Fibroblast of lung (primary cell): ENCODE results near the gene MSMB.
"Not testable (repeated sequence)": the region's sequence is repeated elsewhere in the genome, so short reads cannot be mapped to it uniquely, and the experiment has no call there.

ENCODE experiments used
- CTCF ChIP-seq, 2 donors: IDR thresholded peaks in 1 of 2; conservative IDR thresholded peaks in 1 of 2; 1 replicate in 1 of 2; 2 replicates in 1 of 2; pipeline ENCODE4 v1.5.1; 2011 to 2012; ENCODE audit warnings: low read length in 2 of 2, control low read depth in 1 of 2, inconsistent platforms in 1 of 2, low read depth in 1 of 2, mild to moderate bottlenecking in 1 of 2
- EZH2 ChIP-seq: IDR thresholded peaks from 2 replicates; pipeline ENCODE4 v1.5.1; 2012; ENCODE audit warnings: low read length, control low read depth, mild to moderate bottlenecking; ENCODE audit errors: missing control alignments

- TF ChIP-seq CTCF (conservative IDR thresholded peaks at IDR 0.05 in 1 of 2, IDR thresholded peaks at IDR 0.05 in 1 of 2; ENCODE audit: low read depth in 1 of 2, low read length in 2 of 2); EZH2: not testable (repeated sequence)
Observed at GRCh38 chr10:45984473-45984872, 61.6 kb downstream of the MSMB start.
